ENCODE results near the gene SSTR4.

The SSTR4 gene

GRCh38 chr20:23042270-23042669, 7.2 kb downstream of the SSTR4 start:
- no peak for DNase-seq (ENCODE audit: low spot score)
- FAIRE-seq = no peak

- DNase-seq (ENCODE audit: low spot score) (no peak), FAIRE-seq (no peak)
These were observed 8.3 kb downstream of the SSTR4 start for GRCh38 chr20:23043376-23043775.

GRCh38 chr20:23046431-23046830, 11.3 kb downstream of the SSTR4 start:
- DNase-seq (ENCODE audit: low spot score) = no peak
- no peak for FAIRE-seq

GRCh38 chr20:23047001-23047737, 12.1 kb downstream of the SSTR4 start:
- no peak for DNase-seq (ENCODE audit: low spot score)
- FAIRE-seq = no peak

- FAIRE-seq = no peak
- no peak for DNase-seq (ENCODE audit: low spot score)
These were observed 12.7 kb downstream of the SSTR4 start for GRCh38 chr20:23047738-23048214.

- peak; percentile 22 for DNase-seq (ENCODE audit: low spot score)
- no peak for FAIRE-seq
These were observed 13.4 kb downstream of the SSTR4 start for GRCh38 chr20:23048283-23049200.

- DNase-seq (ENCODE audit: low spot score) = peak; percentile 50
- FAIRE-seq = no peak
These were observed 14.3 kb downstream of the SSTR4 start, which contains the start of gene THBD for GRCh38 chr20:23049201-23050075. Gene THBD, minus strand, starts transcription at chr20:23049672. Its CDS starts 168 bp downstream, at chr20:23049504.

GRCh38 chr20:23050076-23050838, 15.1 kb downstream of the SSTR4 start:
- FAIRE-seq = no peak
- peak; percentile 39 for DNase-seq (ENCODE audit: low spot score)

GRCh38 chr20:23050847-23051627, 15.9 kb downstream of the SSTR4 start:
- FAIRE-seq (no peak), DNase-seq (ENCODE audit: low spot score) (peak; percentile 49)

- FAIRE-seq = no peak
These were observed 17.8 kb downstream of the SSTR4 start for GRCh38 chr20:23052904-23053303.

GRCh38 chr20:23058240-23058639, 23.1 kb downstream of the SSTR4 start:
- DNase-seq (ENCODE audit: low spot score) = no peak
- no peak for FAIRE-seq

More at GRCh38 chr20:23052904-23053303, 17.8 kb downstream of the SSTR4 start:
- DNase-seq (ENCODE audit: low spot score) = no peak

GRCh38 chr20:23059001-23059400, 23.9 kb downstream of the SSTR4 start:
- DNase-seq (ENCODE audit: low spot score) (no peak), FAIRE-seq (no peak)

GRCh38 chr20:23059846-23060245, 24.7 kb downstream of the SSTR4 start:
- no peak for DNase-seq (ENCODE audit: low spot score)
- no peak for FAIRE-seq

GRCh38 chr20:23060629-23061028, 25.5 kb downstream of the SSTR4 start:
- DNase-seq (ENCODE audit: low spot score) (no peak), FAIRE-seq (no peak)

- FAIRE-seq (no peak), DNase-seq (ENCODE audit: low spot score) (no peak)
These were observed 26.1 kb downstream of the SSTR4 start for GRCh38 chr20:23061262-23061661.

- DNase-seq (ENCODE audit: low spot score) (peak; percentile 60), FAIRE-seq (no peak)
These were observed 26.8 kb downstream of the SSTR4 start for GRCh38 chr20:23061734-23062561.

GRCh38 chr20:23062632-23063031, 27.5 kb downstream of the SSTR4 start:
- FAIRE-seq = no peak
- DNase-seq (ENCODE audit: low spot score) = no peak

- no peak for FAIRE-seq
- DNase-seq (ENCODE audit: low spot score) = no peak
These were observed 28.1 kb downstream of the SSTR4 start for GRCh38 chr20:23063168-23063567.

GRCh38 chr20:23063581-23063980, 28.5 kb downstream of the SSTR4 start:
- DNase-seq (ENCODE audit: low spot score) (no peak), FAIRE-seq (no peak)
